ENCODE measurements around the gene RAP1GDS1.
"Not testable (repeated sequence)": the region's sequence is repeated elsewhere in the genome, so short reads cannot be mapped to it uniquely, and the experiment has no call there.

RAP1GDS1 gene

DNA sequence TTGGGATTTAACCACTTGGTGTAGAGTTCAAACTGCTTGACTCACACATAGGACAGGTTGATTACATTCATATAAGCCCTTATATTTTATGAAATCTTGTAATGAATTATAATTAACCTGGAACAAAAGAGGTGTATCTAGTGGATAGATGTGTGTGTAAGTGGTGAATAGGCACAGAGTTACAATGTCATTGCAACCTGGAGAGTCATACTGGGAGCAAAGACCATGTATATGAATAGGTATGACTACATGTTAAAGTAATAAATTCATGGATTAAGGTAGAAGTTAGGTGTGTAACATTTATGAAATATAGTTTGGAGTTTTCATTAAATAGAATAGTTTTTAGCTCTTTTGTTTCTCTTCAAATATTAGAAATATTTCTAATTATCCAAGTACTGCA, 26.1 kb downstream of the RAP1GDS1 start:
- no peak for DNase-seq (ENCODE audit: low spot score)
- FAIRE-seq = no peak

GRCh38 chr4:98288671-98289070, 27.5 kb downstream of the RAP1GDS1 start:
- FAIRE-seq; DNase-seq (ENCODE audit: low spot score): not testable (repeated sequence)

DNA sequence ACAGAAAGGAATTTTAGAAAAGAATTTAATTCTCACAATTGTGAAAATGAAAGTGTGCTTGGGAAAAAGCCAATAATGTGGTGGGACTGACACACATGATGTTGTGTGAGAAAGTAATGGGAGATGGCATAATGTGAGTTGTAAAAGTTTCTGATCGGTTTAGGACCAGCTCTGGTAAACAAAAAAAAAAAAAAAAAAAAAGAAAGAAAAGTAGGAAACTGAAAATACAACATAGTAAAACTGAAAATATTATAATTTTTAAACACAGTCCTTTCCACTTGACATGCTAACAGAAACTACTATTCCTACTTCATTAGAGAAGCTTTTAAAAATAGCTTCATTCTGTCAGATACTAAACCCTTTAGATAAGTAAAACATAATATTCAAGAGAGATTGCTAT, 28.2 kb downstream of the RAP1GDS1 start:
- FAIRE-seq (no peak), DNase-seq (ENCODE audit: low spot score) (no peak)

- no peak for FAIRE-seq
- DNase-seq (ENCODE audit: low spot score) = no peak
These were observed 29.3 kb downstream of the RAP1GDS1 start for GRCh38 chr4:98290511-98290910.

- no peak for FAIRE-seq
These were observed 32.1 kb downstream of the RAP1GDS1 start for GRCh38 chr4:98293104-98293887.

GRCh38 chr4:98298022-98298421, 36.8 kb downstream of the RAP1GDS1 start:
- DNase-seq (ENCODE audit: low spot score) (no peak), FAIRE-seq (no peak)

More at GRCh38 chr4:98293104-98293887, 32.1 kb downstream of the RAP1GDS1 start:
- DNase-seq (ENCODE audit: low spot score) = no peak

DNA sequence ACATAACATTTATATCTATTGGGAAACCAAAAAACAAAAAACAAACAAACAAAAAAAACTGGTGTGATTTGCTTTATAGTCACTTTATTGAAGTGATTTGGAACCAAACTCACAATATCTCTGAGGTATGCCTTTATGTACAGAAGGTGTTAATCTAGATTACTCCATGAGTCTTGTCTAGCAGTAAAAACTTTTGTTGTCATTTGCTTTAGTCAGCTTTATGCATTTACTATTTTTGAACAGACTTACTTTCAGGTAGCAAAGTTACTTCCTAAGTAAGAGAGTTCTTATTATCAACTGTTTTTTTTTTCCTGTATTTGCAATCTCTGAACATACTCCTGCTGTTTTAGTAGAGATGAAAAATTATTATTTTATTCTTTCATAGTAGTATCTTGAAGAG, 39.5 kb downstream of the RAP1GDS1 start:
- no peak for FAIRE-seq

GRCh38 chr4:98305576-98305975, 44.4 kb downstream of the RAP1GDS1 start:
- DNase-seq (ENCODE audit: low spot score) (no peak), FAIRE-seq (no peak)

More for the DNA sequence above, 39.5 kb downstream of the RAP1GDS1 start:
- DNase-seq (ENCODE audit: low spot score) = no peak

DNA sequence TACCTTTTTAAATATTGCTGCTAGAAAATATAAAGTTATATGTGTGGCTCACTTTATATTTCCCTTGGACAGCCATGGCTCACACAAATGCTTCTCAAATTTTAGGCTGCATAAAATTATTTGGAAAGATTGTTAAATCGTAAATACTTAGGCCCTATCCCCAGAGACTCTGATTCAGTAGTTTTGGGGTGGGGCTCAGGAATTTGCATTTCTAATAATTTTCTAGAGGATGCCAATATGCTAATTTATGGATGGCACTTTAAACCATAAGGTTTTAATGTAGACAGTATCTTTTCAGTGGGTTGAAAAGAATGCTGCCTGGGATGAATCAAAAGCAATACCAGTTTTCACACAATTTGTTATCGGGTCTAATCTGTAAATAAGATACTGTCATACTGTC, 49.7 kb downstream of the RAP1GDS1 start:
- DNase-seq (ENCODE audit: low spot score) (no peak), FAIRE-seq (no peak)

- FAIRE-seq (no peak), DNase-seq (ENCODE audit: low spot score) (no peak)
These were observed 50.5 kb downstream of the RAP1GDS1 start for GRCh38 chr4:98311656-98312055.

- DNase-seq (ENCODE audit: low spot score) (no peak), FAIRE-seq (no peak)
These were observed 53.8 kb downstream of the RAP1GDS1 start for GRCh38 chr4:98314791-98315565.

- no peak for FAIRE-seq
- no peak for DNase-seq (ENCODE audit: low spot score)
These were observed 57.3 kb downstream of the RAP1GDS1 start for GRCh38 chr4:98318521-98318920.

GRCh38 chr4:98319021-98319420, 57.8 kb downstream of the RAP1GDS1 start:
- no peak for FAIRE-seq
- no peak for DNase-seq (ENCODE audit: low spot score)

GRCh38 chr4:98326168-98326567, 65.0 kb downstream of the RAP1GDS1 start:
- DNase-seq (ENCODE audit: low spot score) = no peak
- no peak for FAIRE-seq

DNA sequence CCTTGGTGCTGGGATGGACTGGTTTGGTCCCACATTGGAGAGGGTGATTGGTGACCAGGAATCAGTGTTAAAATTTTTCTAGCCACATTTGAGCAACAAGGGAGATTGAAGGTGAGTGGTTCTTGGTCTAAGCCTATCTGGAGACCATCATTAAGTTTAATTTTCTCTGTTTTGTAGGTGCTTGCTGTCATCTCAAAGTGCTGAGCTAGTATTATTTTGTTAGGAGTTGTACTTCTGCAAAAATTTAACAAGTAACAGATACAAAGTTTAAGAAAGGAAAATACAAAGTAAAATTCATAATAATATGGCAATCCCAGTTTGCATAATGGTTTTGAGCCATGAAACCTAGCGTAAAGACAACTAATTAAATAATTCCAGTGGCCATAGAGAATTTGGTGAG, 66.5 kb downstream of the RAP1GDS1 start:
- FAIRE-seq = no peak
- DNase-seq (ENCODE audit: low spot score) = no peak

DNA sequence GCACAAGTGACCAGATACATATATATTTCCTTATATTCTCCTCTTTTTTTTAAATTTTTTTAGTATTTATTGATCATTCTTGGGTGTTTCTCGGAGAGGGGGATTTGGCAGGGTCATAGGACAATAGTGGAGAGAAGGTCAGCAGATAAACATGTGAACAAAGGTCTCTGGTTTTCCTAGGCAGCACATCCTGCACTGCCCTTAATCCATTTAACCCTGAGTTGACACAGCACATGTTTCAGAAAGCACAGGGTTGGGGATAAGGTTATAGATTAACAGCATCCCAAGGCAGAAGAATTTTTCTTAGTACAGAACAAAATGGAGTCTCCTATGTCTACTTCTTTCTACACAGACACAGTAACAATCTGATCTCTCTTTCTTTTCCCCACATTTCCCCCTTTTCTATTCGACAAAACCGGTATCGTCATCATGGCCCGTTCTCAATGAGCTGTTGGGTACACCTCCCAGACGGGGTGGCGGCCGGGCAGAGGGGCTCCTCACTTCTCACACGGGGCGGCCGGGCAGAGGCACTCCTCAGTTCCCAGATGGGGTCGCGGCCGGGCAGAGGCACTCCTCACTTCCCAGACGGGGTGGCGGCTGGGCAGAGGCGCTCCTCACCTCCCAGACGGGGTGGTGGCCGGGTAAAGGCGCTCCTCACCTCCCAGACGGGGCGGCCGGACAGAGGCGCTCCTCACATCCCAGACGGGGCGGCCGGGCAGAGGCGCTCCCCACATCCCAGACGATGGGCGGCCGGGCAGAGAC, 68.9 kb downstream of the RAP1GDS1 start:
- not testable (repeated sequence) for DNase-seq (ENCODE audit: low spot score); FAIRE-seq

GRCh38 chr4:98332017-98332416, 70.8 kb downstream of the RAP1GDS1 start:
- no peak for FAIRE-seq
- DNase-seq (ENCODE audit: low spot score) = no peak

DNA sequence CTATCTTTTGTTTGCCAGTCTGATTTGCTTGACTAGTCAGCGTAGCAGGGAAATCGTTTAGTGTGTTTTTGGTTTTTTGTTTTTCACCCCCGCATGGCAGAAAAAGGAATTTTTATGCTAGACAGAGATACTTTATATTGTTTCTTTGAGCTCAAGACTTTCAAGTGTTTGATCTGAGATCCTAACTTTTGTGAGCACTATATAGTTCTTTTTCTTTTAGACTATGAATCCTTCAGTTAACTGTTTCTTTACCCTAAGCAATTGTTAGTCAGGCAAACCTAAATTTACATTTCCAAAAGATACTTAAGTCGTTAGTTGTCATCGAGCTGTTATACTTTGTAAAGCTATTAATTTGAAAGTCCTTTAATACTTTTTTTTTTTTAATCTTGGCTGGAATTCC, 73.3 kb downstream of the RAP1GDS1 start:
- DNase-seq (ENCODE audit: low spot score) (no peak), FAIRE-seq (no peak)

DNA sequence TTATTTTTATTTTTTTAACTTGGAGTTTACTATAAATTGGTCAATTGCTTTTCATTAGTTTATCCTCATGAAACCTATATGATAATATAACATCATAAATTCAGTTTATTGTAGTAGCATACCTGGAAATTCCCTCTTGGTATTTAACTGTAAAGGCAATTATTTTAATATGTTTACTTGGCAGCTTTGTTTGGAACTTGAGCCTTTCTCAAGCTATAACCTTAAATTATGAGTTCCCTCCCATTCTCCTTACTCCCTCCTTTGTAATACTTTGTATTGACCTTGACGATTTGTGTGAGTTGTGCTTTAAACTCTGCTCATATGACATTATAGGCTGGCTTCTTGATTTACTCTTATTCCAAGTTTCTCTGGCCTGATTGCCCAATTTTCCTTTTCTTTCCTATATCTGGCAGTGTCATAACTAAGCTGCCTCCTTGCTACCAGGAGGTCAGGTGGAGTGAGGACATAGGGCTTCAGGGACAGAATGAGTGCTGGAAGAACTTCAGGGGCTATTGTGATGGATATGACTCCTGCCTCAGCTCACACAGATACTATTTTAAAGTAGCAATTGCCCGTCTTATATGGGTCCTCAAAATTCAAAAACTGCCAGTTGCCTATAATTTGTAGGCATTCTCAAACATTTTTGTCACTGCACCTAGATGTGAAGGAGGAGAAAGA, 77.7 kb downstream of the RAP1GDS1 start:
- DNase-seq (ENCODE audit: low spot score) (no peak), FAIRE-seq (no peak)

- no peak for FAIRE-seq
- no peak for DNase-seq (ENCODE audit: low spot score)
These were observed 80.1 kb downstream of the RAP1GDS1 start for GRCh38 chr4:98341309-98341708.

DNA sequence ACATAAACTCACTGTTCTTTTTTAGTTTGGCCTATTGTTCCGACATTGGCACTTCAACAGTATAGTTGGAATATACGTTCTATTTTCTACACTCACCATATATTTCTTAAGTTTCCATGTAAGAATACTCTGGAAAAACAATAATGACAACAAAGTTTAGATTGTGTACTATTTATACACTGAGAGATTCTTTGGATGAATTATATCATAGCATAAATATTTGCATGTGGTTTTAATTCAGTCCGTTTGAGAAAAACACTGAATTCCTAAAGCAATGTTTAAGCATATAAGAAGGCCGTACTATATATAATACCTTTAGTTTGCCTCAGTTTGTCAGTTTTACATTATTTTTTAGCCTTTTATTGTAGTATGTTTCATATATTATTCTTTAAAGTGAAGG, 82.4 kb downstream of the RAP1GDS1 start:
- FAIRE-seq (no peak), DNase-seq (ENCODE audit: low spot score) (no peak)
